Smooth muscle cell of trachea (primary cell): ENCODE data around the gene ATP6AP2. TPM values are rescaled to one million over a fixed set of nuclear protein-coding genes. Genes with fewer than 3 reads are reported as not detected.

ENCODE experiments used
- total RNA-seq: library from RNA; depleted of rRNA; stranded (reverse); fragments of >200 nt; gene quantifications from 2 replicates; pipeline ENCODE4 v1.2.1, GENCODE V29; 2014

ATP6AP2 gene, protein sequence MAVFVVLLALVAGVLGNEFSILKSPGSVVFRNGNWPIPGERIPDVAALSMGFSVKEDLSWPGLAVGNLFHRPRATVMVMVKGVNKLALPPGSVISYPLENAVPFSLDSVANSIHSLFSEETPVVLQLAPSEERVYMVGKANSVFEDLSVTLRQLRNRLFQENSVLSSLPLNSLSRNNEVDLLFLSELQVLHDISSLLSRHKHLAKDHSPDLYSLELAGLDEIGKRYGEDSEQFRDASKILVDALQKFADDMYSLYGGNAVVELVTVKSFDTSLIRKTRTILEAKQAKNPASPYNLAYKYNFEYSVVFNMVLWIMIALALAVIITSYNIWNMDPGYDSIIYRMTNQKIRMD
- 128 and 211 TPM in 2 replicates for total RNA-seq

DNA sequence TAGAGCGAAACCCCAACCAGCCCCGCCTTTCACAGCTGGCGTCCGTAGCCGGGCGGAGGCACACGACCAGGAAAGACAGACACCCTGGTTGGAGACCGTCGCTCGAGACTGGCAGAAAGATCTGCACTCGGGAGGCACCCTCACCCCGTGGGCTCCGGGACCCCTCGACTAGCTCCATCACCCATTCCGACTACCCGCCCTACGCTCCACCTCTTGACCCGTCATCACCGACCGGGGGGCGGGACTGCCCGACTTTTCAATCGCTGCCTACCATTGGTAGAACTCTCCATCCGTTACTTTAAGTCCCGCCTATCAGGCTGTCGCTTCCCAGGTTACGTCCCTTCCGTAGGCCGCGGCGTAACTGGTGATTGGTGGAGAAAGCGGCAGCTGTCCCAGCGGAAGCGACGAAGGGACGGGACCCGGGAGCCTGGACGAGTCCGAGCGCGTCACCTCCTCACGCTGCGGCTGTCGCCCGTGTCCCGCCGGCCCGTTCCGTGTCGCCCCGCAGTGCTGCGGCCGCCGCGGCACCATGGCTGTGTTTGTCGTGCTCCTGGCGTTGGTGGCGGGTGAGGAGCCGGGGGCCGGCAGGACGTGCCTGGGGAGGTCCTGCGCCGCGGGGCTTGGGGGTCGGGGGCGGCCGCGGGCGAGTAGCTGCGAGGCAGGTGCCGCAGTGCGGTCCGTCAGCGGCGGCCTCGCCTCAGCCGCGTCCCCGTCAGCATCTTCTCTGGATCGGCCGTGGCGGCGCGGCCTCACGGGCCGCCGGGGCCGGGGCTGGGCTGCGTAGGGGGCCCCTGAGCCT, at the start of gene ATP6AP2:
TSS of gene ATP6AP2 (plus strand) at position 434 of the 799 bp plus-strand sequence. CDS start at position 530, 96 bp downstream.

DNA sequence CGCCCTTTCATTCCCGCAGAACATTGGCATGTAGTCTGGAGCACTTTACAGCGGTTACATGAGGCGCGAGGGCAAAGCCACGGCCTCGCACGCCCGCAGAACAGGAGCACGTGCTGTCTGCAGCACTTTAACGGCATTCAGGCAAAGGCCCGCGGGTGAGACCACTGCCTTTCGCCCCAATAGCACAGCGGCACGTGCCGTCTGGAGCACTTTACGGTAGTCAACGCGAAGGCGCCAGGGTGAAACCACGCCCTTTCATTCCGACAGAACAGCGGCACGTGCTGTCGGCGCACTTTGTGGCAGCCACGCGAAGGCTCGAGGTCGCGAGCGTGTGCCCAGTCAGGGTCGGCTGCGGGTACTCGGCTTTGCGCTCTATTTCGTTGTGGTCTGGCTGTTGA, 42.4 kb downstream of the ATP6AP2 start, which contains the start of gene MPC1L:
TSS of gene MPC1L (plus strand) at position 290 of the 398 bp plus-strand sequence. CDS start 138 bp downstream, outside the sequence.

DNA sequence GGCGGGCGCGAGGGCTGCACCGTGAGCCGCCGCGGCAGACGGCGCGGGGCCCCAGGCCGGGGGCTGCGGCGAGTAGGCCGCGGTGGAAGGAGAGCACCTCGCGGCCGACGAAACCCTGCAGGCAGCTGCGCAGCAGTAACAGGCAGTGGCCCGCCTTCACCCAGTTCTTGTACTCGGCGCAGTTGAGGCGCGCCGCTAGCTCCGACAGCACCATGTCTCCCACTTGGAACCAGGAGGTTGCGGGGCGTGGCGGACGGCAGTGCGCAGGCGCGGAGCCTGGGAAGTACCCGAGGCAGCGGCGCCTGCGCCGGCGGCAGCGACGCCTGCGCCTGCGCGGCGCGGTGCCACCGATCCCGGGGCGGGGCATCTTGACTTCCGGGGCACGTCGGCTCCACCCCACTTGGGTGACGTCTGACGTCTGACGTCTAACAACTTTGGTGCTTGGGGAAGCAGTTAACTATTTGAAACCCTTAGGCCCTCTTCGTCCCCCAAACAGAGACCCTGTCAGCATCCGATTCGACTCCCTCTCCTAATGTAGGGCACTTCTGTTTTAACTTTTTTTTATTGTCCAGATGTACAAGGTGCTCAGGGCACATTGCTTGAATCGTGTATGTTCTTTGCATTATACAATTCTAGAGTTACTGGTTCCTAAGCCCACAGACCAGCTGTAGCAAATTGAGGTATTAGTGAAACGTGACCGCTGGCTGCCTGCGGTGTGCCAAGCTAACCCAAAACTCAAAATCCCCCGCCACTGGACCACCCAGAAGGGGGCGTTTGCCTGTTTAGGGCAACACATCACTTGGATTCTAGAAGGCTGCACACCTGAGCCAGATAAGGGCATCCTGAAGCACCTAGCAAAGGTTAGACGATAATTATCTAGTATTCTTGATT, 66.8 kb downstream of the ATP6AP2 start, which contains the start of gene CXorf38:
TSS of gene CXorf38 (minus strand) at position 255 of the 891 bp plus-strand sequence. CDS start at position 214, 41 bp downstream.

Other genes with a start within 250 kb of the ATP6AP2 start
- not detected in 2 replicates for gene MPC1L, start 42.5 kb downstream of the ATP6AP2 start, total RNA-seq
- 9.9 and 13.8 TPM in 2 replicates for gene CXorf38, start 66.6 kb downstream of the ATP6AP2 start, total RNA-seq
- 12.9 and 23.3 TPM in 2 replicates for gene MED14, start 154.6 kb downstream of the ATP6AP2 start, total RNA-seq